Putamen (tissue), 1 donor: ENCODE results near the gene GALNT16.

Experiments
- DNase-seq: peaks from one replicate; pipeline ENCODE4 v3.0.0-alpha.2; 2016; ENCODE audit warnings: low spot score

GALNT16 gene

DNA sequence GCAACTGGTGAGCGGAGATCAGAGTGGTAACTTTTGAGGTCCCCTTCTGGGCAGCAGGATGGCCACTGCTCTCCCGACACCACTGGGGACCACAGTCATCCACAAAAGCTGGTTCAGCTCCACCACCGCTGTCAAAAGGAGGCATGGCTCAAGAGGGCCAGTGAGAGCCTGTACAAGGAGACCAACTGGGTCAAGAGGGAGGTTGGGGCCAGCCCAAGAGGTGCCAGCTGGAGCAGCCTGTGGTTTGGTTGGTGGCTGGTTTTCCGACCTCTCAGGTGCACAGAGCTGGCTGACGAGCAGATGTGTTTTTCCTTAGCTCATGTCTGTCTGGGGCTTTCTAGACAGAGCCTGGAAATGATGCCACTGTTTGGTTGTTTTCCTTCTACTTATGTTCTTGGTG is 78.0 kb downstream of the GALNT16 start:
- DNase-seq, result no peak

DNA sequence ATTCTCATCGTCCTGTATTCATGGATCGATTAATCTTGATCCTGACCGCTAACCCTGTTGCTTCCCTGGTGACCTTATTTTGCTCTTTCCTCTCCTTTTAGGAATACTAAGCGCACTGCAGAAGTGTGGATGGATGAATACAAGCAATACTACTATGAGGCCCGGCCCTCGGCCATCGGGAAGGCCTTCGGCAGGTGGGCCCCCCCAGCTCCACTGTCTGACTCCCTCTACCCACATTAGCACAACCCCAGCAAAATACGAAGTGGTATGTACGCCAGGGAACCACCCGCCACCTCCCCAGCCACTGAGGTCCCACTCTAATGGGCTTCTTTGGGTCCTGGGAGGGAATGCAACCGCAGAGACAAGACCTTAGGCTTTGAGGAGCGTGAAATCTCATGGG is 79.5 kb downstream of the GALNT16 start:
- no peak for DNase-seq

DNA sequence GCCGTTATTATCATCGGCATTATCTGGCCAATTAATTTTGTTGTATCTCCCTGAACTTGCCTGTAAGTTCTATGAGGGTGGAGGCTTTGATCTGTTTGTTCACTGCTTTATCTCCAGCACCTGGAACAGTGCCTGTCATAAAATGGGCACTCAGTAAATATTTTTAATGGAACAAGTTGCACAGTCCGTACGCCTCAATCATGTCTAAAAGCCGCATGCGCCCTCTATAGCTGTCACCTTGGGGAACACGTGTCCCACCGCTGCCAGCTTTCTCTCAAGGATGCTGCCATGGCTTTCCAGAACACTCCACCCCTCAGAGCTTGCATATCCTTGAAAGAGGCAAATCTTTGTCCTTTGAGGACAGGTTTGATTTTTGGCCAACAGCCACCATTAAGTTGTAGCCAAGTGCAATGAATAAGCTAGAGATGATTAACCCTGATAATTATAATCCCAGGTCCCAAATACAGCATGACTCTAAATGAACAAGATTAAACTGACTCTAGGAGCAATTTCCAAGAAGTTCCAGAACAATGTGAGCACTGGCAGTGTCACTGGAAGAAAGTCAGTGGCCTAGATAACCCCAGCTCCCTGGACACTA is 83.1 kb downstream of the GALNT16 start:
- no peak for DNase-seq

DNA sequence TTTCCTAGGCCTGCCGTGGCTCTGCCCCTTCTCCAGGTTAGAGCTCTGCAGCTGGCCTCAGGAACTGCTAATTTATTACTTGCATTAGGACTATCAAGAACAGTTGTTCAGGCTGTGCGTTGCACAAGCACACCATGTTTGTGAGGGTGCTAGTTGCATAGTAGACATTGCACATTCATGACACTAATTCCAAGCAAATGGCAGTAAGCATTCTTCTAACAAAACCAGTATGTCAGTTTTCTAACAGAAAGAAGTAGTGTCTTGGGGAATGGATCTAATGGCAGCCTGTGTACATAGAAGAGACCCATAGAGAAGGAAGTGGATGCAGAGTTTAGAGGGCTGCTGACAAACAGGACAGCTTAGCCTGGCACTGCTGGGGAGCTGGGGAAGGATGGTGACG is 84.2 kb downstream of the GALNT16 start:
- DNase-seq, result no peak

DNA sequence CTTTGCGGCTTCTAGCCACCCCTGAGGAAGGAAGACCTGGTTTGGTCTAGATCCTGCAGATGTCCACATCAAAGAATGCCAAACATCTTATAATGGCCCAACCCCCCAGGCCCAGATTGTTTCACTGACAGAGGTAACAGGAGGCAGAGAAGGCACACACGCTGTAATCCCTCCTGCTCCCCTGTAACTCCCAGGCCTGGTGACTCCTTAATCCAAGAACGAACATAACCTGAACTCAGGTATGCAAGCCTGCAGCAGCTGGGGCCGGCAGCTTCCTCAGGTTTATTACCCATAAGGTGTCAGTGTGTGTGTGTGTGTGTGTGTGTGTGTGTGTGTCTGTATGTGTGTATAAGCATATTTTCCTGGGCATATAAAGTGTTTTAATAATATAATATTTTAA is 85.4 kb downstream of the GALNT16 start:
- no peak for DNase-seq

DNA sequence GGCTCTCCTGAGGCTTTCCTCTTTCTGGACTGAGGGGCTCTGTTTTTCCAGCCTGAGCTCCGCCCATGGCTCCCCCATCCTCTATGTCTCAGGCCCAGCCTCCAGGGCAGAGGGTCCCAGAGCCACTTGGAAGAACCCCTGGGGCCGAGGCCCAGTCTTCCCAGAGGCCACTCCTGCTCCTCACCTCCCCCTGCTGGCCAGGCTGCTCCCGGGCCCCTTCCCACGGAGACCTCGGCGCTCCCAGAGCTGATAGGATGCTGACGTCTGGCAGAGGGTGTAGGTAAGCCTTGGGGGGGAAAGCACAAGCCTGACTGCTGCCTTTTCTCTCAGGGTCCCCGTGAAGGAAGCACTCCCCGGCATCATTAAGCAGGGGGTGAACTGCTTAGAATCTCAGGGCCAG is 86.8 kb downstream of the GALNT16 start:
- no peak for DNase-seq

DNA sequence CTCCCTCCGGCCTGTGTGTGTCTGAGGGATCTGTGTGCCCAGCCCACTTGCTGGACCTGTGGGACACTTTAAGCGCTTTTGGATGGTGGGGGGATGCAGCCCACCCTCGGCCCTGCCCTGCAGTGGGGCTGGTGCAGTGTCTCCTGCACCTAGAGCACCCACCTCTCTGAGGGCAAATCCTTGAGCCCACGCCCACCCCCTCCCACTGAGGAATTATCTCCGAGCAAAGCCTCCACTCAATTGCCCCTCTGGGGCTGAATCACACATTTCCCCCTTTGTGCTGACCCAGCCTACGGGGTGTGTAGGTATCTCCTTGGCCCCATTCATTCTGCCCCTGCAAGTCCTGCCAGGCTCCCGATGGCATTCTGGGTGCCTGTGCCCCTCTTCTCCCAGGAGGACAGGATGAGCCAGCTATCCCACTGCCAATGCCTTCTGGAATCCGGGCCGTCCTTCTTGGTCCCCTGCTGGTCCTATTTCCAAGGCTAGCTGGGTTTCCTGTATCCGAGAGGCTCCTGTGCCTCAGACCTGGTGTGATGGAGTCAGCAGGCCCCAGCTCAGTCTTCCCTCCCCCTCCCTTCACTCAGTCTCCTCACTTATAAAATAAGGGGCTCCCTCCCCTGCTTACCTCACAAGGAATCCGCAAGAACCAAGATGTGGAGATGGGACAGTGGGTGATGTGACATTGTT is 89.3 kb downstream of the GALNT16 start:
- no peak for DNase-seq

DNA sequence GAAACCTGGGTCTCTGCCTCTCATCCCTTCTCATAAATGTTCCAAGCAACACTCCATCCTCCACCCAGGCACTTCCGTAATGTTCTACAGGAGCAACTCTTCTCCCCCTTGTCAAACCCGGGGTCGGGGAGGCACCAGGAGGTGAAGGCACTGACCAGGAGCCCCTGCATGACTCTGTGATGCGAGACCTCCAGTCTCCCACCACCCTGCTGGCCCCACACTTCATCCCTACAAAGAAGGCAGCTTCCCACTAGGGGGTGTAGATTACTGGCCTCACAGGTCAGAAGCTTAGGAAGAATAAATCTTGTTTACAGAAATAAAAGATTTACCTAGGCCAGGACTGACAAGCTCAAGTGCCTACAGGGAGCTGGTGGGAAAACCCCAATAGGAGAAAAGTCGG is 90.9 kb downstream of the GALNT16 start:
- DNase-seq, result no peak

DNA sequence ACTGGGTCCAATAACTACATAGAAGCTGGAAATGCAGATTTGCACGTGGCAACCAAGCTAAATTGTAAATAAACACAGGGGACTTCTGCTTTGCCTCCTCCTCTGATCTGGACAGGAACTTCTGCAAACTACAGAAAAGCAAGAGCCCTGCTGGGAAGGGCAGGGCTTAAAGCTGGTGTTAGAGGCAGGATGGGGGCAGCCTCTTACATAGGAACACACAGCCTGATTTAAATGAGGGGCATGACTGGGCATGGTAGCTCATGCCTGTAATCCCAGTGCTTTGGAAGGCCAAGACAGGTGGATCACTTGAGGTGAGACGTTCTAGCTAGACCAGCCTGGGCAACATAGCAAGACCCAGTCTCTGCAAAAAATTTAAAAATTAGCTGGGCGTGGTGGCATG is 91.4 kb downstream of the GALNT16 start:
- DNase-seq, result no peak

DNA sequence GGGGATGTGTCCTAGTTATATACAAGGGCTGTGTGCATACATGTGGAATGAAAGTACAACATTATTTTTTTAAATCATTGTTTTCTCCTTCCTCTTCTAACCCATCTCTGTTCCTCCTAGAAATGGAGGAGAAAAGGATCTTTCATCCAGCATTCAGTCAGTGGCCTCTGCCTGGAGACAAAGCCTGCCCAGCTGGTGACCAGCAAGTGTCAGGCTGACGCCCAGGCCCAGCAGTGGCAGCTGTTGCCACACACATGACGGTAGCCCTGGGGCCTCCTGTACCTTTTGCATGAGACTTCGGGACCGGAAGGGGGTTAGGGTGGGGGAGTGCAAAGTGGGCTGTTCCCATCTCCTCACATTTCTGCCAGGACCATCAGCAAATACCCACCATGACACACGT is 92.0 kb downstream of the GALNT16 start:
- no peak for DNase-seq

DNA sequence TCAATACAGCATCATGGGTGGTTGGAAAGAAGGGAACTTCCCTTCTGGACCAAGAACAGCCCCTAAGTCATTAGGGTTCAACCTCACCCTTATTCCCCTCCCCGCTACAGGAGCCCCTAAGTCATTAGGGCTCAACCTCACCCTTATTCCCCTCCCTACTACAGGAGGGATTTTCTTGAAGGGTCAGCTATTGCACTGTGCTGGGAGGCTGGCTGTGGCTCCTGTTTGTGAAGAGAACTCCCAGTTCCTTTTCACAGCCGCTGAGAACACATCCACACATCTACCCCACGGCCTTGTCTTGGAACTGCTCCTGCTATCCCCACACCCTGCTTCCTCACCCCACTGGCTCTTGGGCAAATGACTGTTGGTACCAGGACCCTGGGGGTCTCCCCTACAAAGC is 93.2 kb downstream of the GALNT16 start:
- DNase-seq, result no peak

DNA sequence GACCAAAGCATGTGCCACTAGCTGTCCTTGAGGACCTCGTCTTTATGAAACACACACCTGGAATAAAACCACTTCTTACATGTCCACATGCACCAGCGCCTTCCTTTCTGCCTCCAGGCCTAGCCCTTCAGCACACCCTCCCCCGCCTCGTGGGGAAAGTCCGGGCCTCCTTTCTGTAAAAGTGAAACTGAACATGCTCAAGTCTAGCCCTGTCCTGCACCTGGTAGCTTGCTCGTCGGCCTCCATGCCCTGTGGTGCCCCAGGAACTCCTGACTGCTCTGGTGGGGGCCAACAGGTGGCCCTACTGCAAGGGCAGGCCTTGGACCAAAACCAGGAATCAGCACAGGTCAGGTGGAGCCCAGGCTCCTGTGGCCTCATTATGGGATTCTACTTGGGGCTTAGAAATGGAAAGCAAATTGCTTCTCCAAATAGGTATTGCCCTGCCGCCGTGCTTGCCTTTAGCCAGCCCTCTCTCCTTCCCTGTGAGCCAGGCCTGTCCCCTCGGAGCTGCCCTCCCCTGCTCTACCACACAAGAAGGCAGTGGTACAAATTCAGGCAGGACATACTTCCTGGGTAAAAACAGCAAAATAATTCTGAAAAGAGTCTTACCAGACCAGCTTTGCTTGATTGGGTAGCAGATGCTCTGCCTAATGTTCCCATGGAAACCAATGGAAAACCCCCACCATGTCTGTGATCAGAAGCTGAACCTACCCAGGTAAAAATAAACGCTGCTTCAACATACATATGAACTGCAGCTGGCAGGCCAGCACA is 94.6 kb downstream of the GALNT16 start:
- DNase-seq, result peak; percentile 27

DNA sequence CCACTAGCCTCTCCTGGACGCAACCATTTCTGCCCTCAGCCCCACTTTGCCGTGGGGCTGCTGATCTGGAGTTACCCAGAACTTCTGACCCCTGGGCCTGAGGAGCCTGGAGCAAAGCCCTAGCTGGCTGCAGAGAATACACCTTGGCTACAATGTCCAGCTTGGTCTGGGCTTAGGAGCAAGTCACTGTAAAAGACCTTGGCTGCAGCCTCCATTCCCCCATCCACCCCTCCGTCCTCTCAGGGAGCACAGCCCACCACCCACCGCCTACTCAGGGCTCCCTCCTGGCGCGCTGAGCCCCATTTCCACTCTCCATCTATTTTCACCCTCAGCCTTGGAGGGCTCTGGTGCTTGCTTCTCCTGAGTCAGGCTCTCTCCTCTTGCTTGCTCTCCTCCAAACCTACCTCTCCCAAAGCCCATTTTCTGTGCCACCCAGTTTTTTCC is 95.2 kb downstream of the GALNT16 start:
- no peak for DNase-seq

DNA sequence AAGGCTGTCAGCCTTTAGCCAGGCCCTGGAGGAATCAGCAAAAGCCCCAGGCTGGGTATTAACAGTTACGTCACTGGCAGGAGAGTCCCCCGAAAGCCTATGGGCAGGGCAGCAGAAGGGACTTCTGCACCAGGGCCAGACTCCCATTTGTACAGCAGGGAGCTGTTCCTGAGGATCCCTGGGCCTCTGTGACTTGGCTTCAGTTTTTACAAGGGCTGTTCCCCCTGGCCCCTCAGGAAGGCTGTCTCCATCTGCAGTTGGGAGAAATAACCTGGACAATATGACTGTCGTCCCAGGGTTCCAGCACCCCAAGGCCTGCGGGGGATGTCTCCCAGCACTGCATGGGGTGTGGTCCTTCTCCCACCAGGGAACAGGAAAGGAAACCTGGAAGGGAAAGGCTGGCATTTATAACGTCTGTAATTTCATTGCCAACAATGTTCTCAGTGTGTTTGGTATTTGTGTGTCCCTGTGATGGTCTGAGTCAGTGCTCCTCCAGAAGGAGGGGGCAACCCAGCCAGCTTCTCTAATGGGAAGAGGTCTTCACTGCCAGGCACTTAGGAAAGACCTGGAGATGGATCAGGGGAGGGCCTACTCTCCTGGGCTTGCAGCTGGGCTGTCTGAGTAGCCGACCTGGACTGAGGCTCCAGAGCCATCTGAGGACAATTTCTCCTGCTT is 95.8 kb downstream of the GALNT16 start:
- no peak for DNase-seq

DNA sequence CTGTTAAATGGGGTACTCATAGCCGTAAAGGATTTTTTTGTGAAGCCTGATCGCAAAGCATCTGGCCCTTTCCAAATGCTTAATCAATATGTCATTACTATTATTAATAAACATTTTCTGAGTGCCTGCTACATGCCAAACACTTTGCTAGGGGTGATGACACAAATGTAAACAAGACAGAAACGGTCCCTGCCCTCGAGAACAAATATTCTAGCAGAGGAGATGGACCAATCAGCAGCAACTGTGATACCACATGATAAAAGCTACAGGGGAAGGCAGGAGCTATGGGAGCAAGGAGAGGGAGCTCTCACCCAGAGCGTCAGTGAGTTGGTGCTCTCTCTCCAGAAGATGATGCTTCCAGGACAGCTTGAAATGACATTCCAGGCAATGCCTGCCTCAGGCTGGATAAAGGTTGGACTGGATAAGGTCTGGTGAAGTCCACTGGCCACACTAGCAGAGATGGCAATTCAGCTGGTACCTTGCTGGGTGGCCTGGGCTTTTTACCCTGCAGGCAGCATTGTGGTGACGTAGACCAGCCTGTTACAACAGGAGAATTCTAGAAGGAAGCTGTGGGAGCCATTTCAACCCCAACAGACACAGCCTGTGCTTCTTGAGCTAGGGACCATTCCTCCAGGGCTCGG is 97.1 kb downstream of the GALNT16 start:
- DNase-seq, result no peak

DNA sequence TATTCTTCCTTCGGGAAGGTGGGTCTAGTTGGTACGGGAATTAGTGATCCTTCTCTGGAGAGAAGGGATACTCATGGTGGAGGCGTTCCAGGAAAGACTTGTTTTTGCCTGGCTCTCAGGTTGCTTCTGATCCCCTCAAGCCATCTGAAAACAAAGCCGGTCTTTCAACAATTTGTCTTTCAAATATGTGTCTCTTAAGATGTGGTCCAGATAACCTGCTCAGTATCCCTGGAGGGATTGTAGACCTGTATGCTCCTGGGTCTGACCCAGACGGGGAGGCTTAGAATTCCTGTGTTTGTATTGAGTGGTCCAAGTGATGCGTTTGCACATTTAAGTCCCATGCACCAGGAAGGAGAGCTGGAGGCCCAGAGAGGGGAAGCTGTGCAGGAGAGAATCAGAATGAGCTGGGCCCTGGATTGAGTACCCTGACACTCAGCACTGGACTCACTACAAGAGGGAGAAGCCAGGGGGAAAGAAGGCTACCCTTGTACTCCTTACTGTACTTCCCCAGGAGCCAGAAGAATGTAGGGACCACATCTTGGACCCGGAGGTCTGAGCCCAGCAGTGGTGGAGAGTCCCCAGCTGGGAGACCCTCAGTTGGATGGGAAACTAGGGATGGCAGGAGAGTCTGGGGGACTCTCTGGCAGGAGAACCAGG is 97.7 kb downstream of the GALNT16 start:
- no peak for DNase-seq

DNA sequence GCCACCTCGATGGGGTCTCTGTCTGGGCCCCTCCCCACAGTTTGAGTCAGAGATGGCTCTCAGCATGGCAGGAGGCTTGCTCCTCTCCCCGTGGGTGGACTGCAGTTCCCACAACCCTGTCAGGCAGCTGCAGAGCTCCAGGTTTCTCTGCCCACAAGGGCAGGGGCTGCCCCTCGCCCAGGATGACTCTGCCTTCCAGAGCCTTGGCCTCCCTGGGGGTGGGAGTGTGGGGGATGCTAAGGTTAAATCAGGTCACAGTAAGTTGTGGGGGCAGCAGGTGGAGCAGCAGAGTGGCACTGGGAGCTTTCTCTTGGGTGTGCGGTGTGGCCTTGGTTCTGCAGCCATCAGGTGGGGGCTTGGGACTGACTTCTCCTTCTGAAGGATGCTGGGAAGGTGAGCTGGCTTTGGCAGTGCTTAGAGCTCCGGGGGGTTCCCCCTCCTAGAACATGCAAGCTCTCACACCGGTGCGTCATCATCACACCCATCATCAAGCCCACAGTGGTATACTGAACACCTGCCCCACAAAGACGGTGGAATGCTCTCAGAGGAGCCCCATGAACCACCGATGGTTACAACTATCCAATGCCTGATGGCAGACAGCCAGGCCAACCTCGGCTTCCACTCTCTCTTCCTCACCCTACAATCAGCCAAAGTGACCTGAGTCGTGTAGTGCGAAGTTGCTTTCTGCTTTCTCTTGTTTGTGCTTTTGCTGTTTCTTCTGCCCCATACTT is 98.4 kb downstream of the GALNT16 start:
- DNase-seq, result no peak

DNA sequence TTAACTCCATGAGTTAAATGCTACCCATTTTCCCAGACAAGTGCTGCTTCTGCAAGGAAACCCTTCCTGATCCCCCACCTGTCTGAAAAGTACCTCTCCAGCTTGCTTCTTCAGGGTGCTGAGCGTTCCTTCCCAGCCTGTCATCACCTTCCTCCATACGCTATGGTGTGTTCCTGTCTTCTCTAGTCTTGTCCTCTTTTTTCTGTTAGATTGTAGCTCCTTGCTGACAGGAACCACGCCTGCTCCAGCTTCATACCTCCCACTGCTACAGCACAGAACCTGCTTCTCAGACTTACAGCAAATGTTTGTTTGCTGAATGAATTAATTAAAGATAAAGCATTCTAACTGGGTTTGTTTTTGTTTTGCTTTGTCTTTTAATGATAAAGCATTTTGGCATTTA is 99.0 kb downstream of the GALNT16 start:
- no peak for DNase-seq

DNA sequence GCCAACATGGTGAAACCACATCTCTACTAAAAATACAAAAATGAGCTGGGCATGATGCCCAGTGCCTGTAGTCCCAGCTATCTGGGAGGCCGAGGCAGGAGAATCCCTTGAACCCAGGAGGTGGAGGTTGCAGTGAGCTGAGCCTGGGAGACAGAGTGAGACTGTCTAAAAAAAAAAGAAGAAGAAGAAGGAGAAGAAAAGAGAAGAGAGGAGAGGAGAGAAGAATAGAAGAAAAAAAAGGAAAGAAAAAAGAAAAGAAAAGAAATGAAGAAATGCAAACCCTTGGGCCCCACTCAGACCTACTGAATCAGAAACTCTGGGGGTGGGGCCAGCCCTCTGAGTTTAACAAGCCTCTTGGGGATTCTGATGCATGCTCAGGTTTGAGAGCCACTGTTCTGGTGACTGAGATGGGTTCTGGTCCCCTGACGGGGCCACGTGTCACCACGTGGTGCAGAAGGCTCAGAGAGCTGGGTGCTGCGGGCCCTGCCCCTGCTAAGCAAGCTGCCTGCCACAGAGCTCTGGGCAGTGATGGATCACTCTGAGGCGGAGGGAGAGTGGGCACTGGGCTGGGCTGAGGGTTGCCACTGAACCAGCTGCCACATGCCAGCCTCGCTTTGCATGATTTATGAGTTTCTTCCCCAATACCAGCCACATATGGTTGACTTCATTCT is 100.6 kb downstream of the GALNT16 start:
- no peak for DNase-seq

DNA sequence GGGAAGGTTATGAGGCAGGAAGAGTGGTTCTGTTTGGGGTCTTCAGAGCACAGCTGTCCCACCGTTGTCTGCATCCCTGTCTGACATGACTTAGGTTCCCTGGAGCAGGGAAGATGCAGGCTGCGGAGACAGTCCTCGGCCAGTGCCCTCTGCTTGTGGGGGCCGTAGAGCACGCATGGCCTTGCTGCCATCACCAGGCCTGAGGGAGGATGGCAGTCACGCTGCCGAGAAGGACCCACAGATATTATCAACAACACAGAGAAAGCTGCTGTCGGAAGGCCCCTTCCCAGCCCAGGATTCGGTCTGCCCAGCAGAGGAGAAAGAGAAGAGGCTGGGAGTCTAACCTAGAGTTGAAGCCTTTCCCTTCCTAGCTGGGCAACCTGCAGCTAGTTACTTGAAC is 103.1 kb downstream of the GALNT16 start:
- DNase-seq, result no peak

DNA sequence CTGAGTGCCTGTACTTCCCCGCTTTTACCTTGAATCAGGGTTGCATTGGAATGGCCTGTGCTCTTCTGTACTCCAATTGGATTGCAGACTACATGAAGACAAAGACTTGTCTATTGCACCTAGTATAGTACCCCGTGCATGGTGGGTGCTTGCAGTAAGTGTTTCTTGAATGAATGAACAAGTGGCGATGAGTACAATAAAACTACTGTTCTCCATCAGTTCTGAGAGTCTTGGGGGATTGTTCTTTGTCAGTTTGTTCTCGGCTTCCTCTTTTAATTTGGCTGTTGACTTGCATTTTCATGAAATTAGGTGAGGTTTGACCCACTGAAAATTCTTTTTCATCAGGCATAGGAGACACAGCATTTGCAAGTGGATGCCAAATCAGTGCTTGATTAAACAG is 104.0 kb downstream of the GALNT16 start:
- no peak for DNase-seq
